DOHH2 (cell line): ENCODE data around the gene EGFLAM.

Experiments used
- H3F3A ChIP-seq: fragments of 200-600 bp; sonication (generic), shearing (Covaris generic); 2 replicates; pipeline ENCODE4 v1.6.0; 2016; ENCODE audit warnings: antibody characterized with exemption, mild to moderate bottlenecking; ENCODE audit not compliant: control insufficient read depth, insufficient read depth
- H3K27ac ChIP-seq: fragments of 200-600 bp; sonication (generic); 2 replicates; pipeline ENCODE4 v1.5.1; 2014; ENCODE audit warnings: low read depth, mild to moderate bottlenecking, low read length, moderate library complexity
- H3K27me3 ChIP-seq: fragments of 200-600 bp; sonication (generic); 2 replicates; pipeline ENCODE4 v1.6.1; 2014; ENCODE audit warnings: mild to moderate bottlenecking, low read length, mixed read lengths; ENCODE audit not compliant: control insufficient read depth
- H3K36me3 ChIP-seq: fragments of 200-600 bp; sonication (generic); 2 replicates; pipeline ENCODE4 v1.6.1; 2014; ENCODE audit warnings: mild to moderate bottlenecking, low read length, moderate library complexity, mixed read lengths; ENCODE audit not compliant: control insufficient read depth
- H3K4me1 ChIP-seq: fragments of 200-600 bp; sonication (generic); 2 replicates; pipeline ENCODE4 v1.6.1; 2014; ENCODE audit warnings: mild to moderate bottlenecking, low read length, mixed read lengths; ENCODE audit not compliant: control insufficient read depth
- H3K4me2 ChIP-seq: fragments of 200-600 bp; sonication (generic); 2 replicates; pipeline ENCODE4 v1.6.0; 2014; ENCODE audit warnings: mild to moderate bottlenecking, low read length, moderate library complexity
- H3K4me3 ChIP-seq: fragments of 200-600 bp; sonication (generic); 2 replicates; pipeline ENCODE4 v1.5.1; 2014; ENCODE audit warnings: mild to moderate bottlenecking, low read length, mixed read lengths
- H3K79me2 ChIP-seq: fragments of 200-600 bp; sonication (generic); 2 replicates; pipeline ENCODE4 v1.6.1; 2014; ENCODE audit warnings: mild to moderate bottlenecking, low read length, mixed read lengths; ENCODE audit not compliant: control insufficient read depth
- H3K9me2 ChIP-seq: fragments of 200-600 bp; sonication (generic); replicated peaks from 2 replicates; pipeline ENCODE4 v1.6.1; 2014; ENCODE audit warnings: mild to moderate bottlenecking, low read length, mixed read lengths; ENCODE audit not compliant: control insufficient read depth
- H3K9me3 ChIP-seq: fragments of 200-600 bp; sonication (generic); 2 replicates; pipeline ENCODE4 v1.6.1; 2014; ENCODE audit warnings: antibody characterized with exemption, low read length, mixed read lengths; ENCODE audit not compliant: control insufficient read depth, insufficient read depth
- H4K20me1 ChIP-seq: fragments of 200-600 bp; sonication (generic); 2 replicates; pipeline ENCODE4 v1.6.0; 2014; ENCODE audit warnings: low read depth, mild to moderate bottlenecking, antibody characterized with exemption, low read length, moderate library complexity; ENCODE audit not compliant: control insufficient read depth, insufficient read depth
- CTCF ChIP-seq: fragments of 200-600 bp; sonication (generic); IDR thresholded peaks from one replicate; pipeline ENCODE4 v1.5.1; 2014; ENCODE audit warnings: antibody characterized with exemption, mild to moderate bottlenecking, low read depth, low read length; ENCODE audit not compliant: poor library complexity, severe bottlenecking
- EZH2phosphoT487 ChIP-seq: fragments of 200-600 bp; sonication (generic); IDR thresholded peaks from 2 replicates; pipeline ENCODE4 v1.6.1; 2017; ENCODE audit warnings: borderline replicate concordance, mild to moderate bottlenecking, antibody characterized with exemption, low read length, moderate library complexity, mixed read lengths

The EGFLAM gene

GRCh38 chr5:38234737-38235136 is 23.6 kb upstream of the EGFLAM start:
- Histone ChIP-seq H3K9me3 (no peaks in the 10 kb centered on the region; the same call in 1 of the 2 replicates), H3K4me3 (no peak overlapping the region), H4K20me1 (no peaks in the 10 kb centered on the region), H3K9me2 (no peaks in the 10 kb centered on the region), H3K27ac (no peak overlapping the region), H3K4me1 (no peaks in the 10 kb centered on the region), H3K4me2 (no peak overlapping the region), H3K27me3 (peaks cover 3% of the 10 kb centered on the region; the same call in 1 of the 2 replicates), H3K79me2 (no peaks in the 10 kb centered on the region), H3K36me3 (no peaks in the 10 kb centered on the region), H3F3A (no peaks in the 10 kb centered on the region)
- no peak for TF ChIP-seq CTCF
- no peak for TF ChIP-seq EZH2phosphoT487

- Histone ChIP-seq H3K4me2 (no peak overlapping the region), H3K79me2 (no peaks in the 10 kb centered on the region), H3K27ac (no peak overlapping the region), H3K4me1 (no peaks in the 10 kb centered on the region), H3K4me3 (no peak overlapping the region), H3K27me3 (peaks cover 3% of the 10 kb centered on the region; the same call in 1 of the 2 replicates), H3K9me2 (no peaks in the 10 kb centered on the region), H3K9me3 (no peaks in the 10 kb centered on the region; the same call in 1 of the 2 replicates), H3F3A (no peaks in the 10 kb centered on the region), H3K36me3 (no peaks in the 10 kb centered on the region), H4K20me1 (no peaks in the 10 kb centered on the region)
- TF ChIP-seq EZH2phosphoT487 (no peak), CTCF (no peak)
These were observed 20.7 kb upstream of the EGFLAM start for GRCh38 chr5:38237681-38238080.

GRCh38 chr5:38240212-38240611 is 18.1 kb upstream of the EGFLAM start:
- no peak overlapping the region for H3K4me2 ChIP-seq
- H3K27ac ChIP-seq = no peak overlapping the region

More at GRCh38 chr5:38240212-38240611, 18.1 kb upstream of the EGFLAM start:
- H3K79me2 ChIP-seq = no peaks in the 10 kb centered on the region
- H3F3A ChIP-seq = no peaks in the 10 kb centered on the region
- H3K9me2 ChIP-seq = no peaks in the 10 kb centered on the region
- TF ChIP-seq CTCF (no peak), EZH2phosphoT487 (no peak)
- peaks cover 3% of the 10 kb centered on the region; the same call in 1 of the 2 replicates for H3K27me3 ChIP-seq
- H3K36me3 ChIP-seq = no peaks in the 10 kb centered on the region
- H4K20me1 ChIP-seq = no peaks in the 10 kb centered on the region
- H3K4me1 ChIP-seq = no peaks in the 10 kb centered on the region
- H3K9me3 ChIP-seq = no peaks in the 10 kb centered on the region
- H3K4me3 ChIP-seq = no peak overlapping the region
